ENCODE results near the gene PPP2R5E. TPM values are rescaled to one million over a fixed set of nuclear protein-coding genes. Genes with fewer than 3 reads are reported as not detected.

The PPP2R5E gene
- total and polyA plus RNA-seq, 9 donors = 9.3 to 44.1 (median 35.5) TPM

DNA sequence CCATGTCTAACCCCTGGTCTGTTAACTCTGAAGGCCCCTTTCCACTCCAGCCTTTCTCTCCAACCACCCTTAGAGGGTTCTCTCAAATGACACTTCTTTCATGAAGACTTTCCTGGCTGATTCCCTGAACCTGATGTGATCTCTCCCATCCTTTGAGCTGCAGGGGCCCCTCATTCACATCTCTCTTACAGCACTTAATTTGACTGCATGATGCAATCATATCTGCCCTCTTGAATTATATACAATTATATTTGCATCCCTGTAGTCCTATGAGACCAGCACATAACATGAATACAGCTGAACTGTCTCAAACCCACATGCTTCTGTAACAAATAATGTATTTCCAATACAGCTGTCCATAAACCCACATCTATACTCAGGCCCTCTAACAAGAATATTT lies 56.4 kb downstream of the PPP2R5E start:
- Histone ChIP-seq H3K27ac (no peak overlapping the region), H3K4me3 (no peak overlapping the region), H3K36me3 (no peaks in the 10 kb centered on the region), H3K27me3 (no peaks in the 10 kb centered on the region), H3K9me3 (no peaks in the 10 kb centered on the region), H3K4me1 (ENCODE audit: insufficient read depth) (no peaks in the 10 kb centered on the region)
- DNase-seq = no peak
- no peak for TF ChIP-seq EP300 (IDR thresholded peaks at IDR 0.05)
- no peak for TF ChIP-seq POLR2A (IDR thresholded peaks at IDR 0.05)
- TF ChIP-seq, protein P1, sequence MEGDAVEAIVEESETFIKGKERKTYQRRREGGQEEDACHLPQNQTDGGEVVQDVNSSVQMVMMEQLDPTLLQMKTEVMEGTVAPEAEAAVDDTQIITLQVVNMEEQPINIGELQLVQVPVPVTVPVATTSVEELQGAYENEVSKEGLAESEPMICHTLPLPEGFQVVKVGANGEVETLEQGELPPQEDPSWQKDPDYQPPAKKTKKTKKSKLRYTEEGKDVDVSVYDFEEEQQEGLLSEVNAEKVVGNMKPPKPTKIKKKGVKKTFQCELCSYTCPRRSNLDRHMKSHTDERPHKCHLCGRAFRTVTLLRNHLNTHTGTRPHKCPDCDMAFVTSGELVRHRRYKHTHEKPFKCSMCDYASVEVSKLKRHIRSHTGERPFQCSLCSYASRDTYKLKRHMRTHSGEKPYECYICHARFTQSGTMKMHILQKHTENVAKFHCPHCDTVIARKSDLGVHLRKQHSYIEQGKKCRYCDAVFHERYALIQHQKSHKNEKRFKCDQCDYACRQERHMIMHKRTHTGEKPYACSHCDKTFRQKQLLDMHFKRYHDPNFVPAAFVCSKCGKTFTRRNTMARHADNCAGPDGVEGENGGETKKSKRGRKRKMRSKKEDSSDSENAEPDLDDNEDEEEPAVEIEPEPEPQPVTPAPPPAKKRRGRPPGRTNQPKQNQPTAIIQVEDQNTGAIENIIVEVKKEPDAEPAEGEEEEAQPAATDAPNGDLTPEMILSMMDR (IDR thresholded peaks at IDR 0.05) = no peak
- intact Hi-C loops (cut with DNase I) = no loop called here

DNA sequence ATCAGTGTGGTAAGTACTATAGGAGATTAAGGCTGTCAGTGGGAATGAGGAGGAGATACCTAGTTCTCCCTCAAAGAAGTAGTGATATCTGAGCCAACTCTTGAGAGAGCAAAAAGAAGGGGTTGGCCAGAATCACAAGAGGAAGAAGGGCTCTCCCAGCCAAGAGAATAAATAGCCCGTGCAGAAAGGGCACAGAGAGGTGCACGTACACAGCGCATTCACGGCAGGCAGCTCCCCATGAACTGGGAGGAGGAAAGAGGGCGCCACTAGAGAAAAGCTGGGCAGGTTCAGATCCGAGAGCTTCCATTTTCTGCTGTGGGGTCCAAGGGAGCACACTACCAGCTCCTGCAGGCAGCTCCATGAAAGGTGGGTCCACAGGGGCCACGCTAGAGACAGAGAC lies 59.9 kb downstream of the PPP2R5E start:
- WGBS, 3 donors = 69 to 87% (median 80%) methylated on average over 7 of the region's 7 CpGs
- H3K4me3 ChIP-seq = no peak overlapping the region
- H3K27ac ChIP-seq = no peak overlapping the region

DNA sequence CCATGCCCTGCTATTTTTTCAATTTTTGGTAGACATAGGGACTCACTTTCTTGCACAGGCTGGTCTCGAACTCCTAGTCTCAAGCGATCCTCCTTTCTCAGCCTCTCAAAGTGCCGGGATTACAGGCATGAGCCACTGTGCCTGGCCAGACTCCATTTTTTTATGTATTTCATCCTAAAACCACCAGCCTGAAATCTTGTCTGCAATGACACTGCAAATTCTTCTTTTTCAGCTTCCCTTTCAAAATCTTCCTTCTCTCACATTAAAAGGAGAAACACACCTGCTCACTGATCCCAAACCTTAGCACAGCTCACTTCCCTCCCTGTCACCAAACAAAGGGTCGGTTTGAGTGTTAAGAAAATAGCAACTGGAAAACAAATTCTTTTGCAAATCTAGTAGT lies 62.6 kb downstream of the PPP2R5E start:
- no peaks in the 10 kb centered on the region for H3K4me1 ChIP-seq (ENCODE audit: insufficient read depth)
- TF ChIP-seq EP300 (IDR thresholded peaks at IDR 0.05) = no peak
- TF ChIP-seq POLR2A (IDR thresholded peaks at IDR 0.05) = no peak
- TF ChIP-seq, protein P1 (IDR thresholded peaks at IDR 0.05) = no peak
- WGBS, 3 donors = 96 to 98% (median 97%) methylated on average over 4 of the region's 4 CpGs

More for the DNA sequence above, 59.9 kb downstream of the PPP2R5E start:
- intact Hi-C loops (cut with DNase I) = no loop called here
- Histone ChIP-seq H3K9me3 (no peaks in the 10 kb centered on the region), H3K4me1 (ENCODE audit: insufficient read depth) (no peaks in the 10 kb centered on the region), H3K36me3 (no peaks in the 10 kb centered on the region), H3K27me3 (no peaks in the 10 kb centered on the region)
- no peak for DNase-seq
- TF ChIP-seq EP300 (IDR thresholded peaks at IDR 0.05) (no peak), POLR2A (IDR thresholded peaks at IDR 0.05) (no peak)
- TF ChIP-seq, protein P1 (IDR thresholded peaks at IDR 0.05) = no peak

DNA sequence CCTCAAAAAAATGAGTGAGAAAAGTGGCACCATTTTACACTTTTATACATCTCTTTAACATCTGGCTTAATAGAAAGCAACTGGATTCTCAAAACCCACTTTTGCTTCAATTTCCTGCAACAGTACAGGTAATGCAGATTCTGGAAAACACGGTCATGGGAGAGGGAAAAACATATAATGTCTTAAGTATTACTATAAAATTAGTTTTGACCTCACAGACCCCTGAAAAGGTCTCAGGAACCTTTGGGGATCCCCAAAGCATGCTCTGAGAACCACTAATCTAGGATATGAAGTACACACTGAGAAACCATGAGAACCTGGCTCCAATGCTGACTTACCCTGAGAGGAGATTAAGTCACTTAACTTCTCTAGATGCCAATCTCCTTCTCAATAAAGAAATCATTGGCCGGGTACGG lies 64.7 kb downstream of the PPP2R5E start:
- H3K27me3 ChIP-seq = no peaks in the 10 kb centered on the region
- TF ChIP-seq EP300 (IDR thresholded peaks at IDR 0.05) (no peak), POLR2A (IDR thresholded peaks at IDR 0.05) (no peak)
- TF ChIP-seq, protein P1 (IDR thresholded peaks at IDR 0.05) = no peak
- no peak overlapping the region for H3K27ac ChIP-seq
- intact Hi-C loops (cut with DNase I) = no loop called here
- no peaks in the 10 kb centered on the region for H3K9me3 ChIP-seq
- 93 to 98% (median 93%) methylated on average over 3 of the region's 3 CpGs for WGBS, 3 donors
- H3K4me1 ChIP-seq (ENCODE audit: insufficient read depth) = no peaks in the 10 kb centered on the region
- H3K4me3 ChIP-seq = no peak overlapping the region
- DNase-seq = no peak
- H3K36me3 ChIP-seq = no peaks in the 10 kb centered on the region

More for the DNA sequence above, 62.6 kb downstream of the PPP2R5E start:
- no peak overlapping the region for H3K4me3 ChIP-seq
- no peaks in the 10 kb centered on the region for H3K9me3 ChIP-seq
- DNase-seq = no peak
- no peaks in the 10 kb centered on the region for H3K27me3 ChIP-seq
- H3K27ac ChIP-seq = no peak overlapping the region
- intact Hi-C loops (cut with DNase I) = no loop called here
- no peaks in the 10 kb centered on the region for H3K36me3 ChIP-seq

Data from ovary (tissue), 9 donors.